GM23338 (cell line): Measurements from ENCODE around the gene CLEC11A. TPM values are rescaled to one million over a fixed set of nuclear protein-coding genes. Genes with fewer than 3 reads are reported as not detected.

ENCODE experiments used
- ATAC-seq: fragments of 200-7000 bp; cut with Tn5 transposase; 3 replicates; pipeline ENCODE4 v1.9.1; 2020
- DNase-seq: peaks from one replicate; pipeline ENCODE4 v3.0.0-alpha.2; 2015; ENCODE audit warnings: low spot score
- H2AFZ ChIP-seq: fragments of 200-600 bp; sonication (generic); 2 replicates; pipeline ENCODE4 v1.8.0; 2016; ENCODE audit warnings: antibody characterized with exemption, mild to moderate bottlenecking, moderate library complexity
- H3F3A ChIP-seq: fragments of 200-600 bp; sonication (generic); replicated peaks from 2 replicates; pipeline ENCODE4 v1.8.0; 2017; ENCODE audit warnings: antibody characterized with exemption, mixed run types, low read depth
- H3K27ac ChIP-seq: fragments of 200-600 bp; sonication (generic); 2 replicates; pipeline ENCODE4 v1.6.1; 2016; ENCODE audit warnings: low read depth
- H3K27me3 ChIP-seq: fragments of 200-600 bp; sonication (generic); 2 replicates; pipeline ENCODE4 v1.8.0; 2016; ENCODE audit warnings: mild to moderate bottlenecking, mixed run types, moderate library complexity; ENCODE audit not compliant: insufficient read depth
- H3K36me3 ChIP-seq: fragments of 200-600 bp; sonication (generic); 2 replicates; pipeline ENCODE4 v1.8.0; 2016; ENCODE audit warnings: mild to moderate bottlenecking; ENCODE audit not compliant: insufficient read depth
- H3K4me1 ChIP-seq: fragments of 200-600 bp; sonication (generic); 2 replicates; pipeline ENCODE4 v1.8.0; 2016; ENCODE audit warnings: mild to moderate bottlenecking, moderate library complexity; ENCODE audit not compliant: insufficient read depth
- H3K4me2 ChIP-seq: fragments of 200-600 bp; sonication (generic); 2 replicates; pipeline ENCODE4 v1.7.1; 2017; ENCODE audit warnings: mixed run types
- H3K4me3 ChIP-seq: fragments of 200-600 bp; sonication (generic); 2 replicates; pipeline ENCODE4 v1.6.1; 2016; ENCODE audit warnings: mixed run types
- H3K79me2 ChIP-seq: fragments of 200-600 bp; sonication (generic); replicated peaks from 2 replicates; pipeline ENCODE4 v1.8.0; 2017; ENCODE audit warnings: mild to moderate bottlenecking; ENCODE audit not compliant: insufficient read depth
- H3K9me2 ChIP-seq: fragments of 200-600 bp; sonication (generic); 2 replicates; pipeline ENCODE4 v1.8.0; 2017; ENCODE audit not compliant: insufficient read depth
- H4K20me1 ChIP-seq: fragments of 200-600 bp; sonication (generic); replicated peaks from 2 replicates; pipeline ENCODE4 v1.8.0; 2017; ENCODE audit warnings: mild to moderate bottlenecking; ENCODE audit not compliant: insufficient read depth
- H3K27ac Mint-ChIP-seq: 2 replicates; pipeline ENCODE4 v1.8.0; 2020; ENCODE audit warnings: inconsistent platforms, mild to moderate bottlenecking, moderate library complexity, mixed read lengths
- H3K27me3 Mint-ChIP-seq: 3 replicates; pipeline ENCODE4 v1.8.0; 2022; ENCODE audit warnings: low read depth, mild to moderate bottlenecking, moderate library complexity, mixed read lengths, inconsistent platforms; ENCODE audit not compliant: insufficient read depth, poor library complexity
- H3K36me3 Mint-ChIP-seq: 3 replicates; pipeline ENCODE4 v1.8.0; 2021; ENCODE audit warnings: low read depth, mild to moderate bottlenecking, inconsistent platforms, moderate library complexity, mixed read lengths
- H3K4me1 Mint-ChIP-seq: 3 replicates; pipeline ENCODE4 v1.8.0; 2020; ENCODE audit warnings: mild to moderate bottlenecking, inconsistent platforms, mixed read lengths
- H3K4me3 Mint-ChIP-seq: 3 replicates; pipeline ENCODE4 v1.8.0; 2021; ENCODE audit warnings: moderate library complexity, mild to moderate bottlenecking, inconsistent platforms, mixed read lengths
- H3K9me3 Mint-ChIP-seq: 3 replicates; pipeline ENCODE4 v1.8.0; 2020; ENCODE audit warnings: moderate library complexity, mild to moderate bottlenecking, inconsistent platforms, mixed read lengths
- CREB1 ChIP-seq: fragments of 250-450 bp; sonication (Bioruptor Pico); IDR thresholded peaks from 2 replicates; pipeline ENCODE4 v1.5.0; 2020; ENCODE audit warnings: low read depth, mild to moderate bottlenecking, moderate library complexity
- ETS1 ChIP-seq: IDR thresholded peaks from 2 replicates; pipeline ENCODE4 v1.6.1; 2016; ENCODE audit warnings: antibody characterized with exemption
- POLR2AphosphoS5 ChIP-seq: IDR thresholded peaks from 2 replicates; pipeline ENCODE4 v1.6.1; 2016; ENCODE audit warnings: antibody characterized with exemption, low read depth
- ZNF331 ChIP-seq: fragments of 250-450 bp; sonication (Bioruptor Pico); IDR thresholded peaks from 2 replicates; pipeline ENCODE4 v1.5.0; 2020; ENCODE audit warnings: low read depth, mild to moderate bottlenecking, moderate library complexity
- long read RNA-seq: library from polyadenylated mRNA; unstranded; transcript quantifications from one replicate; pipeline ENCODE4 v2.0.0, GENCODE V29; 2020; ENCODE audit not compliant: unreplicated experiment
- polyA plus RNA-seq: library from polyadenylated mRNA; unstranded; fragments of >200 nt; fragmentation: Nextera tagmentation; extraction: Ambion mirVana; gene quantifications from 2 replicates; pipeline ENCODE4 v1.2.1, GENCODE V29; 2016
- total RNA-seq: library from RNA; depleted of rRNA; stranded (reverse); fragments of >200 nt; shearing (Covaris generic); gene quantifications from 2 replicates; pipeline ENCODE4 v1.2.3, GENCODE V29; 2014; rRNA removed
- TF ChIP-seq, protein P1 (sequence below), 2 experiments: fragments of 200-600 bp in 1 of 2; sonication (generic) in 1 of 2; conservative IDR thresholded peaks; 2 replicates each; pipeline versions ENCODE4 v1.5.1 to v1.6.1; 2016 to 2017; ENCODE audit warnings: antibody characterized with exemption in 2 of 2, low read depth in 2 of 2, mild to moderate bottlenecking in 2 of 2, moderate library complexity in 1 of 2

CLEC11A gene
- total RNA-seq (7.2 and 8.0 TPM in 2 replicates), polyA plus RNA-seq (15.5 and 18.5 TPM in 2 replicates)
- long read RNA-seq = 0 reads

DNA sequence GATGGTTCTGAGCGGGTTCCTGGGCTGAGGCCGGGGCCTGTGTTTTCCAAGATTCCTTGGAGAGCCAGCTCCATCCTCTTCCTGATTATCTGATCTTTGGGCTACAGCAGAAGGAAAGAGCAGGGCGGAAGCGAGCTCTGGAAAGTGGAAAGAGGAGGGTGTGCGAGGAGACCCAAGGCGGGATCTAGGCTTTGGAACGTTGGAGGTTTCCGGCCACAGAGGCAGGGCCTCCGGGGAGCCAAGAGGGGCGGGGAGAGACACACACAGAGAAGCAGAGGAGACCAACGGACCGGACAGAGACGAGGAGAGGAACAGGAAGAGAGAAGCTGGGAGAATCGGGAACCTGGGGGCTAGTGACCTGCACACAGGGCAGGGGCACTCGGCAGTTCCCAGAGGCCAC is at the start of gene CLEC11A:
Gene CLEC11A (plus strand): TSS at position 296 of the 400 bp plus-strand sequence. CDS start 162 bp downstream, outside the sequence.
- DNase-seq (peak; percentile 51), ATAC-seq (no peak)
- H3K27me3 Mint-ChIP-seq = peaks cover 20% of the 10 kb centered on the region

DNA sequence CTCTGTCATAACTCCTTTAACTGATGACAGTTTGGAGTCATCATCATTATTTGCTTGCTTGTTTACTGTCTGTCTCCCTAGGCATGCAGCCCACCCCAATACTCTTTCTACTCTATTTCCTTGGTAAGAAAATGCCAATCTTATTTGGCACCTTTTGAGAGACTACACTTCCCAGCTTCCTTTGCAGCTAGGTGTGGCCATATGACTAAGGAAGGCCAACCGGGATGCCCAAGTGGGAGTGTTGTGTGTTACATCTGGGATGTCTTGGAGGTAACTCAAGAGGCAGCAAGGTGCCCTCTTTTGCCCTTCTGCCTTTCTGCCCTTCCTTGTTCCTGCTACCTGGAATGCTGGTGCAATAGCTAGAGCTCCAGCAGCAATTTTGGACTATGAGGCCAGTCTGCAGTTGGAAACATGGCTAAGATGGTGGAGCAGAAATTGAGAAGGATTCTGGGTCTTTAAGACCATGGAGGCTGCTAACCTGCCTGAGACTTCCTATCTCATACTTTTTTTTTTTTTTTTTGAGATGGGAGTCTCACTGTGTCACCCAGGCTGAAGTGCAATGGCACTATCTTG is 46.5 kb upstream of the CLEC11A start:
- peaks cover 96% of the 10 kb centered on the region for H3K9me3 Mint-ChIP-seq
- H3K79me2 ChIP-seq = no peaks in the 10 kb centered on the region
- no peaks in the 10 kb centered on the region for H3K9me2 ChIP-seq
- peak; percentile 57 for DNase-seq
- H3K27me3 Mint-ChIP-seq = peaks cover 18% of the 10 kb centered on the region
- no peak overlapping the region for H3K27ac ChIP-seq
- TF ChIP-seq ZNF331 (no peak), POLR2AphosphoS5 (no peak), CREB1 (CRISPR knock-in tag) (no peak), ETS1 (no peak)
- TF ChIP-seq, protein P1, sequence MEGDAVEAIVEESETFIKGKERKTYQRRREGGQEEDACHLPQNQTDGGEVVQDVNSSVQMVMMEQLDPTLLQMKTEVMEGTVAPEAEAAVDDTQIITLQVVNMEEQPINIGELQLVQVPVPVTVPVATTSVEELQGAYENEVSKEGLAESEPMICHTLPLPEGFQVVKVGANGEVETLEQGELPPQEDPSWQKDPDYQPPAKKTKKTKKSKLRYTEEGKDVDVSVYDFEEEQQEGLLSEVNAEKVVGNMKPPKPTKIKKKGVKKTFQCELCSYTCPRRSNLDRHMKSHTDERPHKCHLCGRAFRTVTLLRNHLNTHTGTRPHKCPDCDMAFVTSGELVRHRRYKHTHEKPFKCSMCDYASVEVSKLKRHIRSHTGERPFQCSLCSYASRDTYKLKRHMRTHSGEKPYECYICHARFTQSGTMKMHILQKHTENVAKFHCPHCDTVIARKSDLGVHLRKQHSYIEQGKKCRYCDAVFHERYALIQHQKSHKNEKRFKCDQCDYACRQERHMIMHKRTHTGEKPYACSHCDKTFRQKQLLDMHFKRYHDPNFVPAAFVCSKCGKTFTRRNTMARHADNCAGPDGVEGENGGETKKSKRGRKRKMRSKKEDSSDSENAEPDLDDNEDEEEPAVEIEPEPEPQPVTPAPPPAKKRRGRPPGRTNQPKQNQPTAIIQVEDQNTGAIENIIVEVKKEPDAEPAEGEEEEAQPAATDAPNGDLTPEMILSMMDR (conservative IDR thresholded peaks at IDR 0.05; ENCODE audit: low read depth in 2 of 2) = no peak
- H3K4me3 ChIP-seq = no peak overlapping the region
- H3K27me3 ChIP-seq = peaks cover 62% of the 10 kb centered on the region
- H3K36me3 ChIP-seq = no peaks in the 10 kb centered on the region
- no peak overlapping the region; the same call in 1 of the 2 replicates for H3K4me2 ChIP-seq
- H3K4me1 ChIP-seq = peaks cover 40% of the 10 kb centered on the region
- H4K20me1 ChIP-seq = no peaks in the 10 kb centered on the region
- H3K27ac Mint-ChIP-seq = no peak overlapping the region
- H3F3A ChIP-seq = peaks cover 9% of the 10 kb centered on the region; the same call in 1 of the 2 replicates
- no peaks in the 10 kb centered on the region for H3K4me1 Mint-ChIP-seq
- no peak for ATAC-seq
- H2AFZ ChIP-seq = no peak overlapping the region
- H3K36me3 Mint-ChIP-seq = peaks cover 62% of the 10 kb centered on the region
- H3K4me3 Mint-ChIP-seq = no peak overlapping the region

More for the DNA sequence above, at the start of gene CLEC11A:
- Mint-ChIP-seq H3K4me1 (no peaks in the 10 kb centered on the region), H3K4me3 (no peak within 1 kb of the TSS; the same call in 2 of the 3 replicates), H3K36me3 (peaks cover 25% of the 10 kb centered on the region), H3K9me3 (peaks cover 80% of the 10 kb centered on the region), H3K27ac (no peak within 1 kb of the TSS)
- TF ChIP-seq ZNF331 = no peak
- TF ChIP-seq, protein P1 (conservative IDR thresholded peaks at IDR 0.05; ENCODE audit: low read depth in 2 of 2) = no peak
- Histone ChIP-seq H3K9me2 (no peaks in the 10 kb centered on the region), H3K36me3 (no peaks in the 10 kb centered on the region), H3K27me3 (peaks cover 48% of the 10 kb centered on the region), H3K4me1 (peaks cover 48% of the 10 kb centered on the region), H3K4me2 (peak within 1 kb of the TSS; percentile 93), H3K79me2 (peaks cover 10% of the 10 kb centered on the region), H3K27ac (no peak within 1 kb of the TSS), H4K20me1 (no peaks in the 10 kb centered on the region; the same call in 1 of the 2 replicates), H2AFZ (peak within 1 kb of the TSS; percentile 89), H3K4me3 (peak within 1 kb of the TSS; percentile 88), H3F3A (0 out of 2 replicates have a peak, but pooled peaks cover 7% of the 10 kb centered on the region)
